ENCODE measurements around the gene CHRNB2. TPM values are rescaled to one million over a fixed set of nuclear protein-coding genes. Genes with fewer than 3 reads are reported as not detected.

CHRNB2 gene
- total RNA-seq, 4 donors from 2014 or later, result 0.32 to 0.82 TPM; not detected in 2

DNA sequence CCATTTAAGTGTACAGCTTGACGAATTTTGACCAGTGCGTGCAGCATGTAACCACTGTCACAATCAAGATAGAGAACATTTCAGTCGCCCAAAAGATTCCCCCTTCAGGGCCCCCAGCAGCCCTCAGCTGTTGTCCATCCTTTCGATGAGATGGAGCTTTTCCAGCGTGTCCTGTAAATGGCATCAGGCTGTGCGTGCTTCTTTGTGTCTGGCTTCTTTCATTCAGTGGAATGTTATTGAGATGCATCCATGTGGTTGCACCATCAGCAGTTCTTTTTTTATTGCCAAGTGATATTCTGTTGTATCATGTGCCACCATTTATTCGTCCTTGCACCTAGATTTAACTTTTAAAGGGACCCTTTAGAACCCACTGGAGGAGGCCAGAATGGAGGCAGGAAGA, 31.0 kb upstream of the CHRNB2 start:
- TF ChIP-seq EP300 (IDR thresholded peaks at IDR 0.05; ENCODE audit: low read depth) (no peak), POLR2AphosphoS5 (IDR thresholded peaks at IDR 0.05) (peak in 1 of 3 donors; percentile 13)
- Histone ChIP-seq H3K36me3 (no peaks in the 10 kb centered on the region), H3K4me3 (no peak overlapping the region), H3K27ac (no peak overlapping the region), H3K4me1 (no peaks in the 10 kb centered on the region), H3K9me3 (no peaks in the 10 kb centered on the region), H3K27me3 (no peaks in the 10 kb centered on the region)
- in situ Hi-C loops (cut with MboI; ENCODE audit: low pct_ligation_motif_present in 1 of 4, low pct_unique_long_range_greater_than_20kb in 1 of 4, low sequenced_read_pairs in 3 of 4) (no loop called here), intact Hi-C loops (cut with DNase I; ENCODE audit: low total_unique reads) (no loop called here)
- WGBS, 2 donors (ENCODE audit: low coverage in 1 of 2), result 60 to 78% methylated on average over 1 to 7 of the region's 7 CpGs
- DNase-seq, result no peak

DNA sequence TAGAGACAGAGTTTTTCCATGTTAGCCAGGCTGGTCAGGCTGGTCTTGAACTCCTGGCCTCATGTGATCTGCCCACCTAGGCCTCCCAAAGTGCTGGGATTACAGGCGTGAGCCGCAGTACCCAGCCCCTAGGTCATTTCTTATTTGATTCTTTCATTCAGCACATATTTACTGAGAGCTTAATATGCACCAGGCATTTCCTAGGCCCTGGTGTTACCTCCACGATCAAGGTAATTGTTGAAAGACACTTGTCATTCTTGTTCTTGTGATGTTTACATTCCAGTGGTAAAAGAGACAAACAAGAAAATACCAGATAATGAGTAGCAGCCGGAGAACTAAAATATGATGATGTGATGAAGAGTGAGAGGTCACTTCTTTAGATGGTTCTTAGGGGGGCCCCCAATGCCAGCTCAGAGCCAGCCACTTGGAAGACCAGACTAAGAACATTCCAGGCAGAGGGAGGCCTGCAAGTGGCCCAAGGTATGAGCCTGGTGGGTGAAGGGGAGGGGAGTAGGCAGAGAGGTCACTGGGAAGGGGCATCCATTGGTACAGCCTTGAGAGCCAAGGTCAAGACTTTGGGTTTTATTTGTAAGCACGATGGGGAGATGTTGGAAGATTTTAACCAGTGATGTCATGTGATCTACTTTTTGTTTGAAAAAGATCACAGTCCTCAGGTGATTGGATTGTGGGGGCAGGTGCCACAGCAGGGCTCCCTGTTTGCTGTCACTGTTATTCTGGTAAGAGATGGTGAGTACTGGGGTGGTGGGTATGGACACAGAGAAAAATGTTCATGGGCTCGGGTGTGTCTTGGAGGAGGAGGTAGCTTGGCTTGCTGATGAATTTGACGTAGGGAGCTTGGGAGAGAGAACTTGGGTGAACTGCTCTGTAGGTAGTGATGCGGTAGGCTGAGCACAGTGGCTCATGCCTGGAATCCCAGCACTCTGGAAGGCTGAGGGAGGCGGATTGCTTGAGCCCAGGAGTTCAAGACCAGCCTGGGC, 27.8 kb upstream of the CHRNB2 start:
- no peaks in the 10 kb centered on the region for H3K4me1 ChIP-seq
- 76% methylated on average over 9 of the region's 9 CpGs; no CpG with 5 or more reads in 1 of the 2 donors for WGBS, 2 donors (ENCODE audit: low coverage in 1 of 2)
- H3K9me3 ChIP-seq, result no peaks in the 10 kb centered on the region
- intact Hi-C loops (cut with DNase I; ENCODE audit: low total_unique reads), result no loop called here
- no peaks in the 10 kb centered on the region for H3K27me3 ChIP-seq
- TF ChIP-seq POLR2AphosphoS5 (IDR thresholded peaks at IDR 0.05) (no peak), POLR2A (IDR thresholded peaks at IDR 0.05) (no peak), EP300 (IDR thresholded peaks at IDR 0.05; ENCODE audit: low read depth) (no peak)
- TF ChIP-seq, protein P1, sequence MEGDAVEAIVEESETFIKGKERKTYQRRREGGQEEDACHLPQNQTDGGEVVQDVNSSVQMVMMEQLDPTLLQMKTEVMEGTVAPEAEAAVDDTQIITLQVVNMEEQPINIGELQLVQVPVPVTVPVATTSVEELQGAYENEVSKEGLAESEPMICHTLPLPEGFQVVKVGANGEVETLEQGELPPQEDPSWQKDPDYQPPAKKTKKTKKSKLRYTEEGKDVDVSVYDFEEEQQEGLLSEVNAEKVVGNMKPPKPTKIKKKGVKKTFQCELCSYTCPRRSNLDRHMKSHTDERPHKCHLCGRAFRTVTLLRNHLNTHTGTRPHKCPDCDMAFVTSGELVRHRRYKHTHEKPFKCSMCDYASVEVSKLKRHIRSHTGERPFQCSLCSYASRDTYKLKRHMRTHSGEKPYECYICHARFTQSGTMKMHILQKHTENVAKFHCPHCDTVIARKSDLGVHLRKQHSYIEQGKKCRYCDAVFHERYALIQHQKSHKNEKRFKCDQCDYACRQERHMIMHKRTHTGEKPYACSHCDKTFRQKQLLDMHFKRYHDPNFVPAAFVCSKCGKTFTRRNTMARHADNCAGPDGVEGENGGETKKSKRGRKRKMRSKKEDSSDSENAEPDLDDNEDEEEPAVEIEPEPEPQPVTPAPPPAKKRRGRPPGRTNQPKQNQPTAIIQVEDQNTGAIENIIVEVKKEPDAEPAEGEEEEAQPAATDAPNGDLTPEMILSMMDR (IDR thresholded peaks at IDR 0.05), result no peak
- no peak overlapping the region for H3K4me3 ChIP-seq
- in situ Hi-C loops (cut with MboI; ENCODE audit: low pct_ligation_motif_present in 1 of 4, low pct_unique_long_range_greater_than_20kb in 1 of 4, low sequenced_read_pairs in 3 of 4), result loop anchor here in 1 of 4 donors (10.0 kb wide), 1 partner anchor 55 kb away; no protein-coding TSS in a partner anchor
- H3K36me3 ChIP-seq, result no peaks in the 10 kb centered on the region
- no peak overlapping the region for H3K27ac ChIP-seq
- no peak for DNase-seq

DNA sequence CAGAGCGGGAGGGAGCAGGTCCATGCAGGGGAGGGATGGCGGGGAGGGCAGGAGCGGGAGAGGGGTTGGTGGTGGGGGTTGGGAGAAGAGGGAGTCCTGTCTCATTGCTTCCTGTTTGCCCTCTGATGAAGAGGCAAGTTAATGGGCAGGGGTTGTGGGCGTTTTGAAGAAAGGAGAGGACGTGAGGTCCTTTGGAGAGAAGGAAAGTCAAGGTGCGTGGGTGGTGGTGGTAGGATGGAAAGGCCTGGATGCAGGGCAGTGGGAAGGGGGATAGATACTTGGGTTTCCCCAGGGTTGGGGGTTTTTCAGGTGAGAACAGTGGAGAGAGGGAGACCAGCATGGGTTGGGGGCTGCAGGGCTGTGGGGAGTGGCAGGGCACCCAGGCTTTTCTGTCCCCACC, 26.3 kb upstream of the CHRNB2 start:
- in situ Hi-C loops (cut with MboI; ENCODE audit: low pct_ligation_motif_present in 1 of 4, low pct_unique_long_range_greater_than_20kb in 1 of 4, low sequenced_read_pairs in 3 of 4) (loop anchor here in 1 of 4 donors (10.0 kb wide), 1 partner anchor 56 kb away; no protein-coding TSS in a partner anchor), intact Hi-C loops (cut with DNase I; ENCODE audit: low total_unique reads) (no loop called here)
- H3K4me3 ChIP-seq, result no peak overlapping the region
- H3K9me3 ChIP-seq, result no peaks in the 10 kb centered on the region
- no peaks in the 10 kb centered on the region for H3K27me3 ChIP-seq
- no peak for TF ChIP-seq POLR2A (IDR thresholded peaks at IDR 0.05)
- TF ChIP-seq, protein P1 (IDR thresholded peaks at IDR 0.05), result no peak
- DNase-seq, result no peak
- 56 to 67% methylated on average over 4 to 6 of the region's 6 CpGs for WGBS, 2 donors (ENCODE audit: low coverage in 1 of 2)
- no peaks in the 10 kb centered on the region for H3K36me3 ChIP-seq
- H3K4me1 ChIP-seq, result no peaks in the 10 kb centered on the region
- no peak overlapping the region for H3K27ac ChIP-seq

DNA sequence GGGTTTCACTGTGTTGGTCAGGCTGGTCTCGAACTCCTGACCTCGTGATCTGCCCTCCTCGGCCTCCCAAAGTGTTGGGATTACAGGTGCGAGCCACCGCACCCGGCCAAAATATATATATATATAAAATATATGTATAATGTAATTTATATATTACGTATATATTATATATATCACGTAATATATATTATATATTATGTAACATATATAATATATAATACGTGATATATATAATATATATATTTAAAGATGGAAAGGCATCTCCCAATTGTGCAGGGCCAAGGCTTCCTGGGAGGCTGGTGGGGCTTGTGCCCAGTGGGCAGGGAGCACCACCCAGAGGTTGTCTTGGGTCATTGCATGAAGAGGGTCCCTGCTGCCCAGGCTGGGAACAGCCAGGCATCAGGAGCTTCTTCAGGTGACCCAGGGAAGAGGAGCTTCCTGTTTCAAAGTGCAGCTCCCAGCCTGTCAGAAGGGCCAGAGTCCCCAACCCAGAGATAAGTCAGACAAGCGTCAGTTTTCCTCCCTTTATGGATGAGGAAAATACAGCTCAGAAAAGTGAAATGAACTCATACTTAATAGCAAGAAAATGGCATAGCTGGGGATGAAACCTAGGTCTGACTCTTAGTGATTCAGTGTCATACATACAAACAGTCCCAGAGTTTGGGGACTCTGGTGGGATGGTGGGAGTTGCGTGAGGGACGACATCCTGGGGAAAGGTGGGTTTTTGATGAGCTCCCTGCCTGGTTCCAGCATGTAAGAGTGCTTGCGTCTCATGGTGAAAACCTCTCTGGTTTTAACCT, 21.1 kb upstream of the CHRNB2 start:
- H3K4me1 ChIP-seq, result peaks cover 0 to 24% (median 4%) of the 10 kb centered on the region in 4 donors
- WGBS, 2 donors (ENCODE audit: low coverage in 1 of 2), result 81 to 85% methylated on average over 6 to 13 of the region's 13 CpGs
- no peaks in the 10 kb centered on the region for H3K9me3 ChIP-seq
- no peaks in the 10 kb centered on the region for H3K27me3 ChIP-seq
- no peak for TF ChIP-seq POLR2A (IDR thresholded peaks at IDR 0.05)
- TF ChIP-seq, protein P1 (IDR thresholded peaks at IDR 0.05), result peak; percentile 63 to 78 (median 67)
- DNase-seq, result peak; percentile 51
- no peak overlapping the region for H3K4me3 ChIP-seq
- H3K36me3 ChIP-seq, result peaks cover 0 to 20% (median 9%) of the 10 kb centered on the region in 4 donors
- in situ Hi-C loops (cut with MboI; ENCODE audit: low pct_ligation_motif_present in 1 of 4, low pct_unique_long_range_greater_than_20kb in 1 of 4, low sequenced_read_pairs in 3 of 4), result loop anchor here in 1 of 4 donors (10.0 kb wide), 1 partner anchor 62 kb away; no protein-coding TSS in a partner anchor
- intact Hi-C loops (cut with DNase I; ENCODE audit: low total_unique reads), result no loop called here
- H3K27ac ChIP-seq, result no peak overlapping the region
